HG03432 (cell line): ENCODE data around the gene DHX38.

Experiments used
- ATAC-seq: cut with Tn5 transposase; IDR thresholded peaks from one replicate; pipeline ENCODE4 v1.9.1; 2021; ENCODE audit warnings: mild to moderate bottlenecking, moderate library complexity; ENCODE audit not compliant: unreplicated experiment

Gene DHX38

DNA sequence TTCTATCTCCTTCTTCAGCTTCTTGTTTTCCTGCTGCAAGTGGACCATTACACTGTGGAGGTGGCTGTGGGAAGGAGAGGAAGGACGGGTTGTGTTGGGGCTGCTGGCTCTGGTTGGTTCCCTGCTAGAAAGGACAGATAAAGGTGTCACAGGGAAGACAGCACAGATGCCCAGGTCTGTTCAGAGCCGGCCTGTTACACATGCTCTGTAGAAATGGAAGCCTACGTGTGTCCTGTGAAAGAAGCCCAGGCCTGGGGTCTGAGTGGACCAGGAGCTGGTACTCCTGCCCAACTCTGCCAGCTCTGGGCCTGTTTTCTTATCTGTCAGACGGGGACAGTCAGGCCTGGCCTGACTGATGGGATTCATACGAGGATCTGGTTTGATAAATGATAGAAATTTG, 26.4 kb downstream of the DHX38 start:
- ATAC-seq = no peak

- no peak for ATAC-seq
These were observed 28.7 kb downstream of the DHX38 start for GRCh38 chr16:72122308-72122707.

DNA sequence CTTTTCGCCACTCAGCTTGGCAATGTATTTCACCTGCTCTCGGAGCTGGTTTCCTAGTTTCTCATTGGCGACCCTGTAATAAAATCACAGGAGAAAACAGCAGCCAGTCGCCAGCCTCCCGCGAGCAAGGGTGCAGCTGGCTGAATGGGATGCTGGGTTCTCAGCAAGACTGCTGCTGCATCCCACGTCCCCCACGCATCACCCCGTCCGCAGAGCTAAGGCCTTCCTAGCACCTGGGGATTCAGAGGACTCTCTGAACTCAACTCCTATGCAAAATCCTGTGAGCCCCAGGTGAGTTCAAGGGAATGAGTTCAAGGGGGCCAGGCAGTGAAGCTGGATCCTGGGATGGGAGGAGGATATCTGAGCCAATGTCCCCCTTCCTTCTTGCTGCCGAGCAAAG, 29.3 kb downstream of the DHX38 start:
- no peak for ATAC-seq

DNA sequence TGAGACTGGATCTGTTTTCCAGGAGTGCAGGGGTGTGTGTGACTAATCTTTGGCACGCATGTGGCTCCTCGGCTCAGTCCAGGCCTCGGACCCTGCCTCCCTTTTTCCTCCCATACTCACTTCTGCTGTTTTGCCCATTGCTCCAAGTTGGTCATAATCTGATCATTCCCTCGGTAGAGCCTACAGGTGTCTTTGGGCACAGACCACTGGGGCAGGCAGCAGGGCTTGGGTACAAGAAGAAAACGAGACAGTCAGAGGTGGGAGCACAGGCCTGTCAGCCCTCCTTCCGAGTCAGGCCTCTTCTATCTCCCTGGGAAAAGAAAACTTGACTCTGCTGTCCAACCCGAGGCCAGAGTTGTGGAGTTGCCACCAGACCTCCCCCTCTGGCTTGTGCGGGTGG, 29.8 kb downstream of the DHX38 start:
- no peak for ATAC-seq

DNA sequence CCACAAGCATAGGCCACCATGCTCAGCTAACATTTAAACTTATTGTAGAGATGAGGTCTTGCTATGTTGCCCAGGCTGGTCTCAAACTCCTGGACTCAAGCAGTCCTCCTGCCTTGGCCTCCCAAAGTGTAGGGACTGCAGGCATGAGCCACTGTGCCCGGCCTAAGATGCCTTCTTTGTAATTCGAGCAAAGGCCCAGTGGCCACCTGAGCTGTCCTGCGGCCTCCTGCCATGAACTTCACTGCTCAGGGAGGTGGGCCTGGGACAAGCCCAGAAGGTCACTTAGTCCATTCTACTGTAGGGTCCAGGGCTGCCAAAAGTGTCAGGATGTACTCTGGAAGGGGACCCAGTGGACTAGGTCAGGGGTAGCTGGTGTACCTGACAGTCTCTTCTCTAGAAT, 30.5 kb downstream of the DHX38 start:
- ATAC-seq = no peak

GRCh38 chr16:72124761-72125634, 31.4 kb downstream of the DHX38 start:
- peak; percentile 86 for ATAC-seq

GRCh38 chr16:72125635-72126428, 32.2 kb downstream of the DHX38 start:
- no peak for ATAC-seq

DNA sequence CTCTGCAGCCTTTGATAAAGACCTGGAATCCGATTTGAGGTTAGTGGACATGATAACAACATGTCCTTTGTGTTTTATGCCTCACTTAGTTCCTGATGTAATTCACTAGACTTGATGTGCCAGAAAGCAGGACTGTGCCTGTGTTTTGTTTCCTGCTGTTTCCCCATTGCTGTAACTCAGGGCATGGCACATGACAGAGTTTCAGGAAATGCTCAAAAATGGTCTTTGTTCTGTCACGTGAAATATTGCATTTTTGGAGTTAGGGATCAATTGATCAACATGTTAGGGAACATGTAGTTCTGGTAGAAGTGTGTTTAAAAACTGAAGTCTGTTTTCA, 32.8 kb downstream of the DHX38 start:
- no peak for ATAC-seq

DNA sequence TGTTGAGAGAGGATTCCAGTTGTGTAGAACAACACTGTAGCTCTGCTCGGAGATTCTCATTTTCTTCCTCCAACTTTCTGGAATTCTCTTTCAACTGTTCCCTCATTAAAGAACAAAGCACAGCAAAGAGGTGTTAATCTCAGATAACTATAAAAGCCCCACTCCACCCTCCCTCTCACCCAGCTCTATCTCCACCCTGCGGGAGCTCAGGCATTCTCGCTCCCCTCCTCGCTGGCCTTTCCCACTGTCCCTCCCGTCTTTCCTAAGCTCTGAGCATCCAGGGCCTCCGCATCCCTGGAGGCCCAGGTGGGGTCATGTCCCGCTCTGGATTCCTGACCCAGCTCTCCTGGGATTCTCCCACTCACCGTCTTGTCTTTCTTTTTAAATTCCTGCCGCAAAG, 35.1 kb downstream of the DHX38 start:
- ATAC-seq = no peak

DNA sequence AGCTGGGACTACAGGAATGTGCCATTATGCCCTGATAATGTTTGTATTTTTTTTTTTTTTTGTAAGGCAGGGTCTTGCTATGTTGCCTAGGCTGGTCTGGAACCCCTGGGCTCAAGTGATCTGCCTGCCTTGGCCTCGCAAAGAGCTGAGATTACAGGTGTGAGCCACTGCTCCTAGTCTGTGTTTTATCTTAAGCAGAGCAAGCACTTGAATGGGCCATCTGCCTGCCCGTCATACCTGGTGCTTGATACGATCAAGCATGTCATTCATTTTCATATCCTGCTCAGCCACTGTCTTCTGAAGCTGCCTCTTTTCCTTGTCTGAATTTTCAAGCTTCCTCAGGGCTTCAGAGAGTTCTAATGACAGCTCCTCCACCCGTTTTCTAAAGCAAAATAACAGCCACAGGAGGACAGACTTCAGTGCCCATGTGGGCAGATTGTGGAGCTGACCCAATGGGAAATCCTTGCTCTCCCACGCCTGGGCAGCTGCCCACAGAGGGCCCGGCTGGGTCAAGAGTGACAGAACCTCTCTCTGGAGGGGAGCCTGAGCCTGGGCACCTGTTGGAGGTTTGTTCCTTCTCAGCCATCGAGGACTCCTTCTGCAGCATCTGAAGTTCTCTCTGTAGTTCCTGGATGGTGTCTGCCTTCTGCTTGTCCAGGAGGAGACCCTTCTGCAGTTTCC, 36.5 kb downstream of the DHX38 start:
- ATAC-seq = no peak

DNA sequence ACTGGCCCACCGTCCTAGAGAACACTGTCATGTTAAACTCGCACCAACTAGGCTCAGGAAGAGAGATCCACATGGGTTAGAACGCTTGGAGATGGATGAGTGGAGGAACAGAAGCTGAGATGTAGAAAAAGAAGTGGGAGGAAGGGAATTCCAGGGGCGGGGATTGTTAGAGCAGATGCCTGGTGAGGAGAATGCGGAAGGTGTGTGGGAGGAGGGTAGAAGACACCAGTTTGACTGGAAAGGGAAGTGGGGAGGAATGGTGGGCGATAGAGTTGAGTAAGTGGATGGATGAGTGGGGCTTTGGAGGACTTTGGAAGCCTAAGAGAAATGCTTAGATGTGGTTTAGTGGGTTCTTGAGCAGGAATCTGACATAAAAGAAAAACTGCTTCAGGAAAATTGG, 37.4 kb downstream of the DHX38 start:
- no peak for ATAC-seq

DNA sequence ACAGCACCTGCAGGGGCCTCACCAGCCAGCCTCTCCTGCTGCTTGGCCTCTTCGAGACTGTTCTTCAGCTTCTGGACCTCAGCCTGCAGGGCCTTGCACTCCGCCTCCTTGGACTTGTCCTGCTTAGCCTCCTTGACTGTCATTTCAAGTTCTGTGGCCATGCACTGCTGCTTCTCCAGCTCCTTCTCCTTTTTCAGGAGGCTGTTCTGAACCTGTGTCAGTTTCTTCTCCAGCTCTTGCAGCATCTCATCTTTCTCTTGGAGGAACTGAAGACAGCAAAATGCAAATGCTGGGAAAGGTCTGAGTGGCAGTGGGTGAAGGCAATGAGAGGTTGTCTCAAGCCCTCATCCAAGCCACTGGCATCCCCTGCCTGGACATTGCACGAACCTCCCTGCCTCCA, 39.1 kb downstream of the DHX38 start:
- no peak for ATAC-seq

DNA sequence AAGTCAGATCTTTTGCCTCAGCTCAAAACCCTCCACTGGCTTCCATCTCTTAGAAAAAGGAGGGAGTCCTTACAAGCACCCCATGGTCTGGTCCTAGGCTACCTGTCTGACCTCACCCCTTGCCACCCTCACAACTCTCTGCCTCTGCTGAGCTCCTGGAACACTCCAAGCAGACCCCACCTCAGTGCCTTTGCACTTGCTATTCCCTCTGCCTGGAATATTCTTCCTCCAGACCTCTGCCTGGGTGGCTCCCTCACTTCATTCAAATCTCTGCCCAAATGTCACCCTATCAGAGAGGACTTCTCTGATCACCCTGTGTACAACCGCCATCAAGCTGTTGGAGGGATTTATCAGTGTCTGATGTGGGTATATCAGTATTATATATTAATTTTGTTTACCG, 40.9 kb downstream of the DHX38 start:
- ATAC-seq = no peak

DNA sequence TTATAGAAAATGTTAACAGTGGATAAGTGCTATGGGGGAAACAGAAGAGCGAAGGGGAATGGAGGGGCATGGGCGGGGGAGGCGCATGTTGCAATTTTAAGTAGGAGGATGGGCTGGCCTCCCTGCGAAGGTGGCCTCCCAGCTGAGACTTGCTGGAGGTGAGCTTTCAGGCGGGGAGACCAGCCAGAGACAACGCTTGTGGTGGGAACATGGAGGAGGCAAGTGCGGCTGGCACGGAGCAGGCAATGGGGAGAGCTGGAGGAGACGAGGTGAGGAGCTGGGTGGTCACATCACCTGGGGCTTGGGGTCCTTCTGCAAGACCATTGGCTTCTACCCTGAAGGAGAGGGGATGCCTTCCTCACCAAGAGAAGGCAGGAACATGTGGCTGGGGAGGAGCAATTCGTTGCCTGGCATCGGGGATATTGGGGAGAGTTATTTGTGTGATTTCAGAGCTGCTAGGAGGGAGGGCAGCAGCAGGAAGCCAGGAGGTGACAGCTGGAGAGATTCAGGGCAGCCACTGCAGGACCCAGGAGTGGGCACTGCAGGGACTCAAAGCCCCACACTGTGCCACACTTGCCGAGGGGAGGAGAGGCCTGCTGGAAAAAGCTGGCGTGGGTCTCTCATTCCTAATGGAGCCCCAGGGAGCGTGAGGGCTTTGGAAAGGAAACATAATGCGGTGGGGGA, 43.9 kb downstream of the DHX38 start:
- no peak for ATAC-seq

GRCh38 chr16:72138064-72138572, 44.5 kb downstream of the DHX38 start:
- no peak for ATAC-seq

GRCh38 chr16:72139908-72140307, 46.3 kb downstream of the DHX38 start:
- ATAC-seq = no peak

GRCh38 chr16:72142476-72142875, 48.8 kb downstream of the DHX38 start:
- ATAC-seq = no peak

DNA sequence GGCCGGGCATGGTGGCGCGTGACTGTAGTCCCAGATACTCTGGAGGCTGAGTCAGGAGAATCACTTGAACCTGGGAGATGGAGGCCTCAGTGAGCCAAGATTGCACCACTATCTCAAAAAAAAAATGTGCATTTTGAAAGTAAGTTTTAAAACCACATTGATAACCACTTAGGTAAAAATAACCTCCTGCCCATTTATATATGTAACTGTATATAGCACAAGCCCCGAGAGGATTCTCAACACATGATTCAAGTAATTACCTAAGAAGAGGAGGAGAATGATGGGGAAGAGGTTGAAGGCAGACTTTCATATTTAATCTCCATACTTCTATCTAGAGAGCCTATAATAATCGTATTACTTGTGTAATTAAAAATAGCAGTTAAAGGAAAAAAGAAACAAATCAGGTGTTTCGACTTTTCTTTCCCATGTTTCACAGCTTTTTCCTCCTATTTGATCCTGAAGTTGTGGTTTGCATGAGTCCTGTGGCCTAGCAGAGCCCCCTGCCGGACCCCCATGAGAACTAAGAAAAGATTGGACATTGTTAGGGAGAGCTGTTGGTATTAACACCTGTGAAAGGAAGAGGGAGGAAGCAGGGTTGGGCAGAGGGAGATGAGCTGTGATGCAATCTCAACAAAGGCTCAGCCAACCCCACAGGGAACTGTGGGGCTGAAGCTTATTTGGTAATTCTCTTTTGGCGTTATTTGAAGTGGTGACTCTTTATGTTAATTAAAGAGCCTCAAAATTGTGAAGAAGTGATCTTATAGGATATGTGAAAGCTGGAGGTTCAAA, 56.2 kb downstream of the DHX38 start:
- ATAC-seq = no peak

GRCh38 chr16:72159386-72159785, 65.7 kb downstream of the DHX38 start:
- ATAC-seq = no peak

- no peak for ATAC-seq
These were observed 66.2 kb downstream of the DHX38 start for GRCh38 chr16:72159801-72160200.
